Inferior parietal cortex (tissue), 1 donor: Measurements from ENCODE around the gene POLR2H.

Experiments
- DNase-seq: peaks from one replicate; pipeline ENCODE4 v3.0.0-alpha.2; 2016; ENCODE audit errors: extremely low spot score

Gene POLR2H

DNA sequence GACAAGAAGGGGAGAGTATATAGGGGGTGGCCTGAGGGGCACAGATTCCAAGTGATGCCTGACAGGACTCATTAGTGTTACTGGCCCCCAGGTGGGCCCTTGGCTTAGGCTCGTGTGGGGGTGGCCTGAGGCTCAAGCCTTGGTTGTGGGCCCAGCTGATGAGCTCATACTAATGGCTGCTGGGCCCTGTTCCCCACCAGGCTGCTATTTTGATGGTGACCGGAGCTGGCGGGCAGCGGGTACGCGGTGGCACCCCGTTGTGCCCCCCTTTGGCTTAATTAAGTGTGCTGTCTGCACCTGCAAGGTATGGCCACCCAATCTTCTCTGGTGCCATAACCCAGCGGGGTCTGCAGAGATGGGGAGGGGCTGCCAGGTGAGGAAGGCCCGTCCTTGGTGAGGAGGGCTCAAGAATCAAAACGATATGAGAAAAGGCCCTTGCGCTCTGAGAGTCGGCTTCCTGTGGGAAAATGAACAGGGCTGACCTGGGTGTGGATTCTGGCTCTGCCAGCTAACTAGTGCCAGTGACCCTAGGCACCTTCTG, 25.7 kb downstream of the POLR2H start:
- DNase-seq = no peak

DNA sequence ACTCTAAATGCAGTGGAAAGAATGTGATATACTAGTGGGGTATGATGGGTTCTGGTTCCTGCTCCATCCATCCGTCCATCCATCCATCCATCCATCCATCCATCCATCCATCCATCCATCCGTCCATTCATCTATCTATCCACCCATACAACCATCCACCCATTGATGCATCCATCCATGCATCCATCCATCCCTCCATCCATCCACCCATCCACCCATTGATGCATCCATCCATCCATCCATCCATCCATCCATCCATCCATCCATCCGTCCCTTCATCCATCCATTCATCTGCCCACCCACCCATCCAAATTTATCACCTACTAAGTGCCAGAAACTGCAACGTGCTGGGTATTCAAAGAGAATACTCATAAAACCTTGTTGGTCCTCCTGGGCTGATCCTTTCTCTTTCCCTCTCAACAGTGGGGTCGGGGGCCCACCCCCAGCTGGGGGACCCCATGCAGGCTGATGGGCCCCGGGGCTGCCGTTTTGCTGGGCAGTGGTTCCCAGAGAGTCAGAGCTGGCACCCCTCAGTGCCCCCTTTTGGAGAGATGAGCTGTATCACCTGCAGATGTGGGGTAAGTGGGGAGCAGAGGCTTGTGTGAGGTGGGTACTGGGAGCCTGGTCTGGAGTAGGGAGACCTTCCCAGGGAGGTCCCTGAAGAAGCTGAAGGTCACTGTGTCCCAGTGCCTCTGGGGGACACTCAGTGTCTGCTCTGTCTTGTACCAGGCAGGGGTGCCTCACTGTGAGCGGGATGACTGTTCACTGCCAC, 26.8 kb downstream of the POLR2H start:
- DNase-seq = no peak

DNA sequence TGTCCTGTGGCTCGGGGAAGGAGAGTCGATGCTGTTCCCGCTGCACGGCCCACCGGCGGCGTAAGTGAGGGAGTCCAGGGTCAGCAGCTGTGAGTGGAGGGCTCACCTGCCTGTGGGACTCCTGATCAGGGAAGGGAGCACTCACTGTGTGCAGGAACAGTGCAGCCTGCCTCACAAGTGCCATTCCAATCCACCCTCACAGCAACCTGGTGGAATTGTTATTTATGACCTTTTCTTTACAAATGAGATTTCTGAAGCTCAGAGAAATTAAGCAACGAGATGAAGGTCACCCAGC, 27.4 kb downstream of the POLR2H start:
- DNase-seq = no peak

DNA sequence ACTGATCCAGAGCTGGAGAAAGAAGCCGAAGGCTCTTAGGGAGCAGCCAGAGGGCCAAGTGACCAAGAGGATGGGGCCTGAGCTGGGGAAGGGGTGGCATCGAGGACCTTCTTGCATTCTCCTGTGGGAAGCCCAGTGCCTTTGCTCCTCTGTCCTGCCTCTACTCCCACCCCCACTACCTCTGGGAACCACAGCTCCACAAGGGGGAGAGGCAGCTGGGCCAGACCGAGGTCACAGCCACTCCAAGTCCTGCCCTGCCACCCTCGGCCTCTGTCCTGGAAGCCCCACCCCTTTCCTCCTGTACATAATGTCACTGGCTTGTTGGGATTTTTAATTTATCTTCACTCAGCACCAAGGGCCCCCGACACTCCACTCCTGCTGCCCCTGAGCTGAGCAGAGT, 27.9 kb downstream of the POLR2H start:
- no peak for DNase-seq

DNA sequence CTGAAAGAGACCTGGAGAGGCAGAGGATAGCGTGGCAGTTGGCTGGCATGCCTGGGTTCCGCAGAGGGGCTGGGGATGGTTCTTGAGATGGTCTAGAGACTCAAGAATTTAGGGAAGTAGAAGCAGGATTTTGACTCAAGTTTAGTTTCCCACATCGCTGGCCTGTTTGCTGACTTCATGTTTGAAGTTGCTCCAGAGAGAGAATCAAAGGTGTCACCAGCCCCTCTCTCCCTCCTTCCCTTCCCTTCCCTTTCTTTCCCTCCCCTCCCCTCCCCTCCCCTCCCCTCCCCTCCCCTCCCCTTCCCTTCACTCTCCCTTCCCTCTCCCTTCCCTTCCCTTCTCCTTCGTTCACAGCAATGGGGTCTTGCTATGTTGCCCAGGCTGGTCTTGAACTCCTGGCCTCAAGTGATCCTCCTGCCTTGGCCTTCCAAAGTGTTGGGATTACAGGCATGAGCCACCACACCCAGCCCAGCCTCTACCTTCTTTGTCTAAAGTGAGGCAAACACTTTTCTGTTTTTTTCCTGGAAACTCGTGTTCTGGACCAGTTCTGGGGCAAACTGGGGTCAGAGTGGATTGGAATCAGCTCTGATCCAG, 28.5 kb downstream of the POLR2H start:
- no peak for DNase-seq

DNA sequence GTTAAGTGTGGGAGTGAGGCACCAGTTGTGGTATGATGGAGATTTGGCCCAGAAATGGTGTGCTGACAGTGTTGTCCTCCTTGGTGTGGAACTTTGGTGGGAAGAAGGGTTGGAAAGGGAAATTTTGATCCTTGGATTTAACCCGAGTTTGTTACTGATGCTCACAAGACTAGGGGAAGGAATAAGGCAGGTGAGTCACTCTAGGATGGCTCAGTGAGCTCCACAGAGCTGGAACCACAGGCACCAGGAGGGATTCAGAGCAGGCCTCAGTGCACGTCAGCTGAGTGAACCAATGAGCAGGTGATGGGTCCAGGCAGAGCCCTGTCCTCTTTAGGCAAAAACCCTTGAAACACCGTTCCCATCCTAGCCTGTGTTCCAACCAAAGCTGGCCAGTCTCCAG, 29.8 kb downstream of the POLR2H start:
- no peak for DNase-seq

DNA sequence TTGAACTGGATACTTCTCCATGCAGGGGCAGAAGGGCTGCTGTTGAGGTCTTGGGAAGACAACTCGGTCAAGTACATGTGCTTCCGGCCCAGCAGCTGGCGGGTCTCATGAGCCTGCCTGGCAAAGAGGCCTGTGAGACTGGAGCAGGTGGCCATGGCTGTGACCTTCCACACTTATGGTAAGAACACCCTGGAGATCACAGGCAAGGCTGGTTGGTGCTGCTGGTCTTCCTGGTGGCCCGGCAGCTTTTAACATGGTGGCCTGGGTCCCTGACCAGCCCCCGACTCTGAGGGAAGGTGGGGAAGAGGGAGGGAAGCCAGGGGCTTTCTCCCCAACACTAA, 33.8 kb downstream of the POLR2H start:
- DNase-seq = no peak

DNA sequence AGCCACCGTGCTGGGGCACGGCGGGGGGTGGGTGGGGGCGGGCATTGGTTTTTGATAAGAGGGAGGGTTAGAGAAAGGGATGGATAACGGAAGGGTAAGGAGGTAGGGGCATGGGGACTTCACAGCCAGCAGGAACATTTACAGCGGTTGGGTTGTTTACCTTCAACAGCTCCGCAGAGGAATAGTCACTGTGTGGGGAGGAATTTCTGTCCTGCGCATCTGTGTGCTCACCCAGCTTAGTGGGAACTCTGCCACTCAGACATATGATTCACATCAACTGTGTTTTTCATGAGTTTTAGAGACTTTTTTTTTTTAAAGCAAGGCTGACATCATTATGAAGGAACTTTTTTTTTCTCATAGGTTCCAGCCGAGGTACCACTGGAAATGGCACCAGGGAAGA, 37.9 kb downstream of the POLR2H start:
- peak; percentile 40 for DNase-seq

DNA sequence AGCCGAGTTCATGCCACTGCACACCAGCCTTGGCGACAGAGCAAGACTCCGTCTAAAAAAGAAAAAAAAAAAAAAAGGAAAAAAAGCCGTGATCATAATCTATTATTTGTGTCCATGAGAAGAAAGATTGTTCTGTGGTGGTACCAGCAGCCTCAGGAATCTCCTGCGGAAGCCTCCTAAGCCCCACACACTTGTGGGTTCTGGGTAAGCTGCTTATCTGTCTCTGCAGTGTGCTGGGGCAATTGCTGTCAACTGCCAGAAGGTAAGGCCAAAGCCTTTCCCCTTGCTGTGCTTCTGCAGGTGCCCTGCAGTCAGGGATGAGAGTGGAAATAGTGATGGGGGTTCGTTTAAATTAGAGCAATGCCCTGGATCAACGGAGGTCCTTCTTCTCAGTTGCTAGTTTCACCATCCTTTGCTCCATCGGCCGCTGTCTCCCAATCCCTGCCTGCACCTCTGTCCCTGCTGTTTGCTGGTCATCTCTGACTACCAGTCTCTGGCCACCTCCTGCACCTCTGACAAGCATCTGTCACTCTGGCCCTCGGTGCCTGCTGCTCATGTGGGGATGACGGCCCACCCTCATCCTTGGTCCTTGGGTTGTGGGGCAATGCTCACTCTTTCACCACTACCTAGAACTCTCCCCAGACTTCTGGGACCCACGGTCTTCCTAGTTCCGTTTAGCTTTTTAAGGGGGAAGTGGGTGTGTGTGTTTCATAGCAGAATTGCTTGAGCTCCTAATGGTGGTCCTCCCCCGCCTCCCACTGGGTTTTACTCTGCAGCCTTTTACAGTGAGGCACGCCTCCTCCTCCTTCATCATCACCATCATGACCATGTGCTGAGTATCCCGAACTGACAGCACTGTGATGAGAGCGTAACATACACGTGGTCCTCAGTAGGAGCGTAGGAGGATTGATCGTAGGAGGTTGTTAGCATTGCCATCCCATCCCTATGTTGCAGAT, 43.8 kb downstream of the POLR2H start:
- no peak for DNase-seq

DNA sequence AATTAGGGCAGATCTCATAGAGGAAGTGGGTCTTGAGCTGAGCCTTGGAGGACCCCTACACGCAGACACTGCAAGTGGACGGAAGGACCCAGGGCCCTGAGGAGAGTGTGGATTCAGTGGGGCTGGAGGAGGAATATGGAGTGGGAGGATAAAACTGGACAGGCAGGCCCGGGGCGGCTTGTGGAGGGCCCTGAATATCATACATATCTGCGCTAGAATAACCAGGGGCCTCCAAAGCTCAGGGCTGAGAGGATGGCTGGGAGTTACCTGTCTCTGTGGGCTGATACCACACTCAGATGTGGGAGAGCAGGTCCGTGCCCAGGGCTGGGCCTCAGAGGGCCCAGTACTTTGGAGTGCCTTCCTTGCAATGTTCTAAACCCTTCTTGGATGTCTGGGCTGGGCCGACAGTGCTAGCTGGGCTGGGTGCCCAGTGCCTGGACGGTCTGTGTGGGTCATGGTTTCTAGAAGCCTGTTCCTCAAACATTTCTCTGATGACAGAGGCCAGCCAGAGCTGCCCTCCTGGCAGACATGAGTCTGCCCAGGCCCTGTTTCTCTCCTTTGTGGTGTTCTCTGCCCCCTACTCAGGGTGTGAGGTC, 47.9 kb downstream of the POLR2H start:
- DNase-seq = no peak

DNA sequence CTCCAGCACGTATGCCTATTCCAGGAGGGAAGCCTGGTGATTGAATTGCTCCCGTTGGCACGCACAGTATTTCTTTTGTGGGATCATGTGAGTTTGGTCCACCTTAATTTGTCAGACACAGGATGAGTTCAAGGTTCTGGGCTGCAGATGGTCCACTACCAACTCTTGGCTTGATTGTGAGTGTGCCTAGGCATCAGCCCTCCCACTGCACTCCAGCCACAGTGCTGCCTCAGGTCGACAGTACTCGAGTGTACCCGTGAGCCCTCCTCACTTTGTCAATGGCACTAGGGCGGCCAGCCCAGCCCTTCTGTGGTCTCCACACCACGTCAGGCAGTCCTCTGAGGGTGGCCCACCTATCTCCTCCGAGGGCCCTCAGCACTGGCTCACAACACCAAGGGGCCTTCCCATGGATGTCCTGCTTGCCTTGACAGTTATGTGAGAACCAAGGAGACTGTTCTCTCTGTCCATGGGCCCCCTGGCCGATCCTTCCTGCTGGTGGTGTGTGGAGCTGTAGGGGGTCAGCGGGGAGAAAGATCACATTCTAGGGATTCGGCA, 48.5 kb downstream of the POLR2H start:
- DNase-seq = no peak

DNA sequence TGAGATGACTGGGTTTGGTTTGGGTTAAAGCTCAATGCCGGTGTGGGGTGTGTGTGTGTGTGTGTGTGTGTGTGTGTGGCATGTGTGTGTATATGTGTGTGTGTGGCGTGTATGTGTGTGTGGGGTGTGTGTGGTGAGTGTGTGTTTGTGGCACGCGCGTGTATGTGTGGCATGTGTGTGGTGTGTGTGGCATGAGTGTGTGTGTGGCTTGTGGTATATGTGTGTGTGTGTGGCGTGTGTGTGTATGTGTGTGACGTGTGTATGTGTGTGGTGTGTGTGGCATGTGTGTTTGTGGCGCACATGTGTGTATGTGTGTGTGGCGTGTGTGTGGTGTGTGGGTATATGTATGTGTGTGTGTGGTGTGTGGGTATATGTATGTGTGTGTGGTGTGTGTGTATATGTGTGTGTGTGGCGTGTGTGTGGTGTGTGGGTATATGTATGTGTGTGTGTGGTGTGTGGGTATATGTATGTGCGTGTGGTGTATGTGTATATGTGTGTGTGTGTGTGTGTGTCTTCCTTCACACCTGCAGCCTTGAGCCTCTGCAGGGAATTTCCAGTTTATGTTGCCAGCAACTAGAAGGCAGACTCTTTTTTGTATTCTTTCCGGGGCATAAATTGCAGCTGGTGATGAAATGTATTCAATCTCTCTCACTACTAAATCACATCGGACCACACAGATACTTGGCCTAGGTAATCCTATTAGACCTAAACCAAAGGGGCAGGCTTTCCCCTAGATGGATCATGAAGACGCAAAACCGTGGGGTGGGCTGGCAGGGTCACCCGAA, 53.1 kb downstream of the POLR2H start:
- DNase-seq = no peak

DNA sequence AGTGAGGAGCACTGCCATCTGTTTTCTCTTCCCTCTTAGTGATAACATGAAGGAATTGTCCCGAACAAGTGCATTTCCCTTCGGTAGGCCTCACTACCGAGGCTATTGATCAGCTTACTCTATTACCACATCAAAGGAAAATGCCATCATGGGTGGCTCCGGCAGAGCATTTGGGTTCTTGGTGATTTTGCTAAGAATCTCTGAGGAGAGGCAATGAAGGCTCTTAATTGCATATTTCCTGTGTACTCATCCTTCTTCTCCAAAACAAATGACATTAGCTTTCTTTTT, 53.6 kb downstream of the POLR2H start:
- no peak for DNase-seq

DNA sequence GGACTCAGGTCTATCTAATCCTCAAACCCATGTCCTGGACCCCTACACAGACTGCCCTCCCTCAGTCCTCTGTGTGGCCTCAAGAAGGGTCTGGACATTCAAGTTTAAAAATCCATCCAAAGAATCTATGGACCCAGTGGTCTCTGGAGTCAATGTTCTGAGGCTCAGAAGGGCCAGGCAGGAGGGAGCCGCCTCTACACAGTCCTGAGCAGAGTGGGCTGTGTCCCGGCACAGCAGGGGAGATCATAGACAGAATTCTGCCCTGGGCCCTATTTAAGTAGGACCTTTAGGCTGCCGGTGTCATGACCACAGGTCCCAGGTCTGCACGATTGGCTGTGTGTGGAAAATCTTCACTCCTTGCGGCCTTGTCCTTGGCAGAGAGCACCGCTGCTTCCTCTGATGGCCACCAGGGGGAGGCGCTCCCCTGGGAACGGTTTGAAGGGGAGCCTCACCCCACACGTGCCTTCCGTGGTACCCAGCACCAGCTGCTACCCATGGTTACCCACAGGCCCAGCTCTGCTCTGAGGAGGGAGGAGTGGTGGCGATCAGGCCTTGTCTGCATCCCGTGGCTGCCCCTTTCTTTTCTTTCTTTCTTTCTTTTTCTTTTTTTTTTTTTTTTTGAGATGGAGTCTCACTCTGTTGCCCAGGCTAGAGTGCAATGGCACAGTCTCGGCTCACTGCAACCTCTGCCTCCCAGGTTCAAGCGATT, 56.3 kb downstream of the POLR2H start:
- DNase-seq = peak; percentile 78
